Trophoblast cell (in vitro differentiated cells and primary cell): ENCODE data around the gene SNUPN.

Experiments
- DNase-seq, 2 donors: peaks; one replicate each; pipeline ENCODE4 v3.0.0-alpha.2; 2016
- H2AFZ ChIP-seq: 2 replicates; pipeline ENCODE4 v1.6.1; 2013; ENCODE audit warnings: low read length, moderate library complexity, mild to moderate bottlenecking; ENCODE audit not compliant: insufficient read depth, poor library complexity
- H2AK5ac ChIP-seq: 2 replicates; pipeline ENCODE4 v1.6.1; 2013; ENCODE audit warnings: mild to moderate bottlenecking, low read length
- H2BK120ac ChIP-seq: 2 replicates; pipeline ENCODE4 v1.6.1; 2013; ENCODE audit warnings: low read length, mild to moderate bottlenecking, moderate library complexity; ENCODE audit not compliant: insufficient read depth, poor library complexity
- H2BK12ac ChIP-seq: 2 replicates; pipeline ENCODE4 v1.6.1; 2013; ENCODE audit warnings: mild to moderate bottlenecking, low read length, moderate library complexity
- H2BK5ac ChIP-seq: 2 replicates; pipeline ENCODE4 v1.6.1; 2013; ENCODE audit warnings: low read length, low read depth, moderate library complexity, mild to moderate bottlenecking; ENCODE audit not compliant: poor library complexity
- H3K14ac ChIP-seq: 2 replicates; pipeline ENCODE4 v1.6.1; 2013; ENCODE audit warnings: mild to moderate bottlenecking, low read length
- H3K18ac ChIP-seq: 2 replicates; pipeline ENCODE4 v1.6.1; 2013; ENCODE audit warnings: mild to moderate bottlenecking, low read length
- H3K23ac ChIP-seq: 2 replicates; pipeline ENCODE4 v1.6.1; 2013; ENCODE audit warnings: low read length
- H3K27ac ChIP-seq: 2 replicates; pipeline ENCODE4 v1.5.1; 2013; ENCODE audit warnings: low read depth, mild to moderate bottlenecking, inconsistent platforms, low read length, moderate library complexity
- H3K27me3 ChIP-seq: 2 replicates; pipeline ENCODE4 v1.6.1; 2013; ENCODE audit warnings: inconsistent platforms, mild to moderate bottlenecking, low read length, moderate library complexity; ENCODE audit not compliant: insufficient read depth
- H3K36me3 ChIP-seq, 2 experiments: 1 replicate in 1 of 2; 2 replicates in 1 of 2; pipeline ENCODE4 v1.6.1; 2013; ENCODE audit warnings: low read length in 2 of 2, mild to moderate bottlenecking in 2 of 2, moderate library complexity in 1 of 2; ENCODE audit not compliant: insufficient read depth in 2 of 2, control insufficient read depth in 1 of 2
- H3K4ac ChIP-seq: 2 replicates; pipeline ENCODE4 v1.6.1; 2013; ENCODE audit warnings: low read depth, mild to moderate bottlenecking, low read length, moderate library complexity
- H3K4me1 ChIP-seq, 2 experiments: 1 replicate in 1 of 2; 2 replicates in 1 of 2; pipeline ENCODE4 v1.6.1; 2013; ENCODE audit warnings: low read length in 2 of 2, mild to moderate bottlenecking in 2 of 2, moderate library complexity in 1 of 2; ENCODE audit not compliant: insufficient read depth in 2 of 2, control insufficient read depth in 1 of 2
- H3K4me2 ChIP-seq: 2 replicates; pipeline ENCODE4 v1.6.1; 2013; ENCODE audit warnings: inconsistent platforms, mild to moderate bottlenecking, low read length, moderate library complexity
- H3K4me3 ChIP-seq: 2 replicates; pipeline ENCODE4 v1.5.1; 2013; ENCODE audit warnings: mild to moderate bottlenecking, low read depth, low read length, inconsistent platforms
- H3K79me1 ChIP-seq: one replicate; pipeline ENCODE4 v1.6.1; 2013; ENCODE audit warnings: low read length
- H3K79me2 ChIP-seq: 2 replicates; pipeline ENCODE4 v1.6.1; 2013; ENCODE audit warnings: low read length, mild to moderate bottlenecking; ENCODE audit not compliant: control insufficient read depth, insufficient read depth, poor library complexity
- H3K9ac ChIP-seq: 2 replicates; pipeline ENCODE4 v1.6.1; 2013; ENCODE audit warnings: mild to moderate bottlenecking, low read length
- H3K9me3 ChIP-seq: 2 replicates; pipeline ENCODE4 v1.6.1; 2013; ENCODE audit warnings: low read depth, mild to moderate bottlenecking, control low read depth, inconsistent platforms, low read length; ENCODE audit not compliant: insufficient read depth
- H4K12ac ChIP-seq: 2 replicates; pipeline ENCODE4 v1.6.1; 2013; ENCODE audit warnings: low read depth, mild to moderate bottlenecking, low read length, moderate library complexity
- H4K8ac ChIP-seq: 2 replicates; pipeline ENCODE4 v1.6.1; 2013; ENCODE audit warnings: low read depth, mild to moderate bottlenecking, low read length, moderate library complexity
- H4K91ac ChIP-seq: one replicate; pipeline ENCODE4 v1.6.1; 2013; ENCODE audit warnings: low read depth, mild to moderate bottlenecking, low read length, moderate library complexity
- WGBS: extraction: QIAGEN DNeasy Blood & Tissue Kit; methylation state at CpG from one replicate; pipeline ENCODE4 v1.1.7; 2013; ENCODE audit warnings: missing lambda C conversion rate; ENCODE audit not compliant: insufficient read length, insufficient coverage; ENCODE audit errors: extremely low coverage; 5-methylcytosine and 5-hydroxymethylcytosine counted together

SNUPN gene

GRCh38 chr15:75647370-75648155, 22.0 kb upstream of the SNUPN start, which contains the start of gene SNX33:
Gene SNX33, plus strand, starts transcription at chr15:75647912. Its CDS starts 1,191 bp downstream, at chr15:75649103.
- Histone ChIP-seq H3K4ac (peak within 1 kb of the TSS; percentile 71), H3K14ac (peak within 1 kb of the TSS; percentile 88), H3K27me3 (no peaks in the 10 kb centered on the region), H3K4me1 (peaks cover 31 to 41% of the 10 kb centered on the region in 2 experiments), H2AK5ac (peak within 1 kb of the TSS; percentile 46), H2BK5ac (peak within 1 kb of the TSS; percentile 88), H2BK120ac (peak within 1 kb of the TSS; percentile 82), H3K4me2 (peak within 1 kb of the TSS; percentile 82), H4K12ac (peak within 1 kb of the TSS; percentile 68), H2BK12ac (peak within 1 kb of the TSS; percentile 27), H2AFZ (peak within 1 kb of the TSS; percentile 55), H3K18ac (peak within 1 kb of the TSS; percentile 93), H3K27ac (peak within 1 kb of the TSS; percentile 92), H3K9me3 (no peaks in the 10 kb centered on the region), H3K9ac (peak within 1 kb of the TSS; percentile 50), H4K91ac (peak within 1 kb of the TSS; percentile 95), H4K8ac (peak within 1 kb of the TSS; percentile 91), H3K36me3 (peaks cover 10 to 17% of the 10 kb centered on the region in 2 experiments), H3K79me1 (peaks cover 18% of the 10 kb centered on the region), H3K79me2 (peaks cover 14% of the 10 kb centered on the region), H3K4me3 (peak within 1 kb of the TSS; percentile 76), H3K23ac (no peak within 1 kb of the TSS)
- DNase-seq = peak; percentile 70 to 79
- WGBS = no CpG with 5 or more reads among the region's 76 CpGs

- Histone ChIP-seq H3K14ac (peak overlapping the region; percentile 88), H2BK120ac (peak overlapping the region; percentile 82), H3K9ac (peak overlapping the region; percentile 36), H3K4me1 (peaks cover 25 to 34% of the 10 kb centered on the region in 2 experiments), H2BK12ac (no peak overlapping the region), H3K79me2 (peaks cover 12% of the 10 kb centered on the region), H4K8ac (peak overlapping the region; percentile 91), H3K4ac (no peak overlapping the region), H2AK5ac (no peak overlapping the region), H4K12ac (no peak overlapping the region), H3K4me3 (peak overlapping the region; percentile 76), H4K91ac (peak overlapping the region; percentile 95), H2BK5ac (peak overlapping the region; percentile 88), H3K79me1 (peaks cover 17% of the 10 kb centered on the region), H3K18ac (peak overlapping the region; percentile 93), H3K27ac (peak overlapping the region; percentile 92), H3K4me2 (peak overlapping the region; percentile 82), H3K36me3 (peaks cover 10 to 17% of the 10 kb centered on the region in 2 experiments), H3K9me3 (no peaks in the 10 kb centered on the region), H3K27me3 (no peaks in the 10 kb centered on the region), H2AFZ (peak overlapping the region; percentile 55), H3K23ac (no peak overlapping the region)
- no CpG with 5 or more reads among the region's 26 CpGs for WGBS
- peak; percentile 38 to 68 for DNase-seq
These were observed 21.4 kb upstream of the SNUPN start for GRCh38 chr15:75646944-75647364.

DNA sequence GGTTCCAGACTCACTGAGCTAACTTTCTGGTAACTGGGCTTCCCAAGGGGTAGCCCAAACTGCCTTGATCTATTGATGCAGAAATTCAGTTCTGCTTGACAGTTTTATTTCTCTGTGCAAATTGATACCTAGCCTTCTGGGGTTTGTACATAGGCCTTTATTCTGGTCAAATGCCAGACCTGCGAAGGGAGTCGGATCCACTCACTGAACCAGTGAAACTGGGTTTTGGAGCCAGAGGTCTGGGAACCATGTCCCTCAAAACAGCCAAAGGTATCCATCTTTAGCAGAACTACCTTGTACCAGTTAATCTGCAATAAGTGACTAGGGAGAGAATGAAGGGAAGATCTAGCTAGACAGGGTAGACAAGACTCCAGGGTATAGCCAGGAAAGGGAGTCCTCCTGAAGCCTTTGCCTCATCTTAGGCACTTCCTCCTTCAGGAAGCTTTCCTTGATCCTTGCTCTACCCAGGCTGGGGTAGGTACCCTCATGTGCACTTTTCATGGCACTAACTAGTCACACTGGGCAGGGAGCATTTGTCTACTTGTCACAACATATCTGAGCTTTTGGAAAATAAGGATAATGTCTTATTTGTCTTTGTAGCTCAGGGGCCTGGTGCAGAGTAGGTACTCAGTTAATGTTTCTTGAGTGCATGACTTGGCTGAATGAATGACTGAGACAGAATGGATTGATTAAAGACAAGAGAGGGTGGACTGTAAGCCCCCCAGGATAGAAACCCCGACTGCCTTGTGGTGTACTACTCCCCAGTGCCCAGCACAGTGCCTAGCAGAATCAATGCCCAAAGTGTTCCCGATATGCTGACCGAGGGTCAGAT, 20.8 kb upstream of the SNUPN start:
- Histone ChIP-seq H3K4me3 (peak overlapping the region; percentile 76), H3K36me3 (peaks cover 10 to 17% of the 10 kb centered on the region in 2 experiments), H2AFZ (no peak overlapping the region), H3K79me2 (peaks cover 12% of the 10 kb centered on the region), H3K23ac (no peak overlapping the region), H3K9me3 (no peaks in the 10 kb centered on the region), H3K79me1 (peaks cover 16% of the 10 kb centered on the region), H4K91ac (peak overlapping the region; percentile 95), H3K4me1 (peaks cover 19 to 28% of the 10 kb centered on the region in 2 experiments), H2AK5ac (no peak overlapping the region), H2BK5ac (no peak overlapping the region), H2BK12ac (no peak overlapping the region), H3K18ac (no peak overlapping the region), H2BK120ac (no peak overlapping the region), H3K14ac (no peak overlapping the region), H4K12ac (no peak overlapping the region), H4K8ac (no peak overlapping the region), H3K27ac (no peak overlapping the region), H3K4ac (no peak overlapping the region), H3K9ac (no peak overlapping the region), H3K4me2 (peak overlapping the region; percentile 82), H3K27me3 (no peaks in the 10 kb centered on the region)
- no CpG with 5 or more reads among the region's 5 CpGs for WGBS
- DNase-seq = no peak

DNA sequence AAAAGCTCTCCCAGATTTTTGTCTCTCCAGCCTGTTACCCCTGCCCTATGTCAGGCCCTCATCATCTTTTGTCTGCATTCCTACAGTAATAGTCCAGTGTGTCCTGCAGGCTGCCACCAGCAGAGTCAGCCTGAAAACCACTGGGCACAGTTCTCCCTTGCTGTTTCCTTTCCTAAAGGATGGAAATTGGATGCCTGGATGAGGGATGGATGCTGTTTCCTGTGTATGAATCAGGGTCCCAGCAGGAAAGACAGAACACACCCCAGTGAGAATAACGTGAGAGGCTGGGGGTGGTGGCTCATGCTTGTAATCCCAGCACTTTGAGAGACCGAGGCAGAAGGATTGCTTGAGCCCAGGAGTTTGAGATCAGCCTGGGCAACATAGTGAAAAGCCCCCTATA, 18.9 kb upstream of the SNUPN start:
- H3K4ac ChIP-seq = no peak overlapping the region
- H4K8ac ChIP-seq = no peak overlapping the region
- peaks cover under 1 to 2% of the 10 kb centered on the region in 2 experiments for H3K36me3 ChIP-seq
- H3K79me1 ChIP-seq = peaks cover 26% of the 10 kb centered on the region
- no peak overlapping the region for H4K12ac ChIP-seq
- H3K27me3 ChIP-seq = no peaks in the 10 kb centered on the region
- H3K79me2 ChIP-seq = peaks cover 20% of the 10 kb centered on the region
- H3K23ac ChIP-seq = no peak overlapping the region
- H2AK5ac ChIP-seq = no peak overlapping the region
- no peak overlapping the region for H2BK5ac ChIP-seq
- no peak overlapping the region for H3K4me2 ChIP-seq
- H2BK12ac ChIP-seq = no peak overlapping the region
- WGBS = no CpG with 5 or more reads among the region's 2 CpGs
- no peak overlapping the region for H3K14ac ChIP-seq
- H3K9me3 ChIP-seq = no peaks in the 10 kb centered on the region
- no peak overlapping the region for H2BK120ac ChIP-seq
- no peak overlapping the region for H3K18ac ChIP-seq
- no peak overlapping the region for H3K4me3 ChIP-seq
- no peak overlapping the region for H3K9ac ChIP-seq
- H4K91ac ChIP-seq = no peak overlapping the region
- no peak overlapping the region for H2AFZ ChIP-seq
- H3K27ac ChIP-seq = no peak overlapping the region
- no peak for DNase-seq
- H3K4me1 ChIP-seq = peaks cover 6 to 14% of the 10 kb centered on the region in 2 experiments
